GM19468 (cell line): ENCODE data around the gene CALM1.
A peak's percentile ranks its signal among the peaks of the same experiment; 100 is the strongest.
"Not testable (repeated sequence)": the region's sequence is repeated elsewhere in the genome, so short reads cannot be mapped to it uniquely, and the experiment has no call there.

Experiments used
- ATAC-seq: cut with Tn5 transposase; IDR thresholded peaks from one replicate; pipeline ENCODE4 v1.9.1; 2021; ENCODE audit warnings: mild to moderate bottlenecking, moderate library complexity, moderate number of reproducible peaks; ENCODE audit not compliant: unreplicated experiment; ENCODE audit errors: extremely low read depth

The CALM1 gene

DNA sequence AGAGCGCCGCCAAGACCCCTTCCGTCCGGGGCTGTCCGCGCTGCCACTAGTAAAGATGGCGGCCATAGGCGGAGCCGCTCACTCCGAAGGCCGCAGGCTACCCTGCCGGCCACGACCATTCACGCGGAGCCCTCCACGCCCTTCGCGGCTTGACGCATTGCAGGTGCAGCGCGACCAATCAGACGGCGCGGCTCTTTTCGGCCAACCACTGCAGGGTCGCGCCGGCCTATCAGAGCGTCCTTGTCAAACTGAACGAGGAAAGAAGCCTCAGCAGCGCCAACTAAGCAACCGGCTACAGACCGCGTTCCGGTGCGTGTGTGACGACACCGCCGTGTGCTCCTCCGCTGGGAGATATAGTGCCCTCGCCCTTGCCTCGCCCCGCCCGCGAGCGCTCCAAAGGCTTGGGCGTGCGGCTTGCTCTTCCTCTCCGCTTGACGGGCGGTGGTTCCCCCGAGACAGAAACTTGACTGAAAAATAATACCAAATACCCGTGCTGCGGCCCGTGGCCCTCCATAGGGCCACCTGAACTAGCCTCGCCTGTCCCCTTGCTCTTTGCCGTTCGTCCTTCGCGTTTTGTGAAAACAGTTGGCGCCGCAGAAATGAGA lies 13.6 kb upstream of the CALM1 start:
- ATAC-seq: peak; percentile 95

DNA sequence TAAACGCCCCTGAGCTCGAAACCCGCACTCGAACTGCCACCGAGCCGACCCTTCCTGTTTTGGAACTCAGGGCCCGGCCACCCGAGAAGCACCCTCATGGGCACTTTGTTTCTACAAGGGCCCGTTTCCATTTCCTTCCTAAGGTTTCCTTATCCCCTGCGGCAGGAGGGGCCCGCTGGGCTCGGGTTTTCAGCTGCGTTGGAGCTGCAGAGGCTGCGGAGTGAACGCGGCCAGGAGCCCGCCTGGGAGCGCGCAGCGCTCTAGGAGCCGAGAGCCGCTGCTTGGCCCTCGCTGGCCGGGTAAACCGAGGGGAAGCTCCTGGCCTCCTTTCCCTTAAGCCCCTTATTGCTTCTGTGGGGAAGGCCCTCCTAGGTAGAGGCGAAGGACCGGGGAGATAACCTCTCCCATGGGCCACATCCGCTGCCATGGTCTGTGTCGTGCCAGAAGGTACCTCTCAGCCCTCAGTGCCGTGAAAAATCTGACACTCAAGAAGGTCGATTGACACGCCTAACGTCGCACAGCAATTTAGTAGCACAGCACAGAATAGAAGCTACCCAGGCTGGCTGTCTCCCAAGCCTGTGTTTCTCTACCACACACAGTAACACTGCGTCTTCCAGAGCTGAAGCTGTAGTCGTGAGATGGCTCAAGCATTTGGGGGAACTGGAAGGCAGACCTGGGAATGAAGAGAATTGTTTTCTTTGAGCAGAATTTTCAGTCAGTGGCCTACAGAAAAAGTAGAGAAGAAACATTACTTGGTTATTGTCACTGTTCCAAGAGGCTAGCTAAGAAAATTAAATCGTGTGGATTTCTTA lies 12.9 kb upstream of the CALM1 start:
- ATAC-seq: no peak

DNA sequence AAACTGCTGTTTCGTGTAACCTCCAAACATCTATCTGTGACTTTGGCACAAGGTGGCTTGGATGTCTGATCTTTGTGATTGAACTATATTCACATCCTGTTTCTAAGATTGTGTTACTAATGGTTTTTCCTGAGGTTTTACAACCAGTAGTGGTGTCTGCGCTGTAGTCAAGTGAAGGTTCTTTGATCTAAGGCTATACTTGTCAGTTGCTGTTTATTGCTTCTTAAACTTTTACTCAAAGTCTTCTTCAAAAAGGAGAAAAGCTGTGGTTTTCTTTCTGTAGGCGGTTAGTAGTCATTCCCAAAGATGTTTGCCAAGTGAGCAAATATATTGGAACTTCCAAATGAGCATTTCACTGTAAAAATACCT lies 12.3 kb upstream of the CALM1 start:
- ATAC-seq: no peak

DNA sequence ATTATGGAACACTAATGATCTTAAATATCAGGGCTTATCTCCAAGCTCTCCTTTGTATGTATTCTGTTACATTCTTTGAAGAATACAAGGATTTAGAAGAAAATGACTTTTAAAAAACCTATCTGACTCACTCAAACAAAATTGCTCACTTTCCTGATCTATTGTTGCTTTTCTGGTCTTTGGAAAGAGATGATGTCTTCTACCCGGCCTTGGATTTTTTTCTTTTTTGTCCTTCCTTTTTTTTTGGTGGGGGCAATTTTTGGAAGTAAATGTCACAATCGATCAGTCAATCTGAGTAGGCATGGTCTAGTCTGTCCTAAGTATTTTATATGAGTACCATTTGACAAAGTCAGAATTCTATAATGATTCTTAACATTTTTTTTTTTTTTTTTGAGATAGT lies 10.5 kb upstream of the CALM1 start:
- no peak for ATAC-seq

DNA sequence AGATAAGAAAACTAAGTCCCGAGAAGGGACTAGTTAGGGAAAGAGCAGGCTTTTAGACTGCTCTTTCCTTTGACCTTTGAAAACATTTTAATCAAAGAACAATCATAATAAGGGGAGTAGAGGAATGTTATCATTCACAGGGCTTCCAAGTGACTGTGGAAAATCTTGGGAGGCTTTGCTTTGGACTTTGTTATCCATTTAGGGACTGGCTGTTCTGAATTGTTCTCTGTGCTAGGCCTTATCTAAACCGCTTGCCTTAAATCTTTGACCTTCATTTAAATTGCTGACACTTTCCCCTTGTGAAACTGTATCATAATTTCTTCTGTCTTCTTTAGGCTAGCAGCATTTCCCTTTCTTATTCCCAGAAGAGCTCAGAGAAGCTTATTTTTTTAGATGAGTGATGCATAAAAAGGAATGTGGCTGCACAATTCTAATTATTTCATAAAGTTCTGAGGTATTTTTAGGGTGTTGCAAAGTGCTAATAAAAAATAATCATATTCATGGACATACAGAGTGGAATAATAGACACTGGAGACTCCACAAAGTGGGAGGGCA lies 9.5 kb upstream of the CALM1 start:
- no peak for ATAC-seq

DNA sequence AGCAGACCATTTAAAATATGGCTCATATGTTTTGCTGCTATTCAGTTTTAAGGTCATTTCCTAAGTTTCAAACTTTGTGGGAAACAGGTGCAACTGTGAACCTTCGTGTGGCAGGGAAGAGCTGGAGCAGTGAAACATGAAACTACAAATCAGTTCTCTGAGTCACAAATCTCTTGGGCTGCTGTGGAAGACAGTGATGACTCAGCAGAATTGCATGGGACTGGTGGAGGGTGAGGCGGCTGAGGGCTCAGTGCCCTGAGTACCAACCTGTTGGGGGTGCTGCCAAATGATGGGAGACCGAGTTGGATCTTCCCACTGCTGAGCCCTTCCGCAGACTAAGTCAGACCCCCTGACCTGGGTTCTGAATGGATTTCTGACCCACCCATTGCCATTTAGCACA lies 8.4 kb upstream of the CALM1 start:
- ATAC-seq: no peak

DNA sequence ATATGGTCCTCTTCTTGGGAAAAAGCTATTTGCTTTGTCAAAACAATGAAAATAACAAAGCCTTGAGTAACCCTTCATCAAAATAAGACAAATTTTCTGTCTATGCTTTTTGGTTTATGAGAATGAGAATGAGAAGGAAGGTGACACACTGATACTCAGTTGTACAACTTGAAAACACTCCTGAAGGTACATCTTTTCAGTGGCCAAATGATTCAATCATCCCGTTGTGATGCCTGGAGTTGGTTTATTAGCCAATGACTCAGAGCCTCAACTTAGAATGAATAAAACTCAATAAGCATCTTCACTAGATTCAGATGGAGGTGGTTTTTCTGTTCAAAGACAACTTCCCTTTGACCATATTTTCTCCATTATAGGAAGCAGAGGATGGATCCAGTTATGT lies 7.8 kb upstream of the CALM1 start:
- ATAC-seq: no peak

DNA sequence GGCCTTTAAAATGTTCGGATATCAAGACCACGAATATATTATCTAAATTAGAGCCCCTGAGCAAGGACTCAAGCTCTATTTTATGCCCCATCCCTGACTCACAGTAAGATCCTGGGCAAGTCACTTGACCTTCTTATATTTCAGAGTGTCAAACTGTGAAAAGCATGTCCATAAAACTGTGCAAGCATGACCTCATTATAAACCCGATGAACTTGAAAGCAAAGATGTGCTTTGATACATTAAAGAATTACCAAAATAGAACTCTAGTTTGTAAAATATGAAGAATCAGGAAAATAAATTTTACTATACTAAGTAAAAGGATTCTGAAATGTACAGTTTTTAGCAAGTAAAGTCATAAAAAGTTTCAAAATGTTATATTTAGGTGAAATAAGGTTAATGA lies 2.9 kb upstream of the CALM1 start:
- no peak for ATAC-seq

DNA sequence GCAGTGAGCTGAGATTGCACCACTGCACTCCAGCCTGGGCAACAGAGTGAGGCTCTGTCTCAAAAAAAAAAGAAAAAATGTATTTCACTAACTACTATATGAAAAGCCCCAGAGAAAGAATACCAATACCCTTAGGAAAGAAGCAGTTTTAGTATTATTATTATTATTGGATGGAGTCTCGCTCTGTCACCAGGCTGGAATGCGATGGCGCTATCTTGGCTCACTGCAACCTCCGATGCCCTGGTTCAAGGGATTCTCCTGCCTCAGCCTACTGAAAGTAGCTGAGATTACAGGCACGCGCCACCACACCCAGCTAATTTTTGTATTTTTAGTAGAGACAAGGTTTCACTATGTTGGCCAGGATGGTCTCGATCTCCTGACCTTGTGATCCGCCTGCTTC lies 2.0 kb upstream of the CALM1 start:
- not testable (repeated sequence) for ATAC-seq

DNA sequence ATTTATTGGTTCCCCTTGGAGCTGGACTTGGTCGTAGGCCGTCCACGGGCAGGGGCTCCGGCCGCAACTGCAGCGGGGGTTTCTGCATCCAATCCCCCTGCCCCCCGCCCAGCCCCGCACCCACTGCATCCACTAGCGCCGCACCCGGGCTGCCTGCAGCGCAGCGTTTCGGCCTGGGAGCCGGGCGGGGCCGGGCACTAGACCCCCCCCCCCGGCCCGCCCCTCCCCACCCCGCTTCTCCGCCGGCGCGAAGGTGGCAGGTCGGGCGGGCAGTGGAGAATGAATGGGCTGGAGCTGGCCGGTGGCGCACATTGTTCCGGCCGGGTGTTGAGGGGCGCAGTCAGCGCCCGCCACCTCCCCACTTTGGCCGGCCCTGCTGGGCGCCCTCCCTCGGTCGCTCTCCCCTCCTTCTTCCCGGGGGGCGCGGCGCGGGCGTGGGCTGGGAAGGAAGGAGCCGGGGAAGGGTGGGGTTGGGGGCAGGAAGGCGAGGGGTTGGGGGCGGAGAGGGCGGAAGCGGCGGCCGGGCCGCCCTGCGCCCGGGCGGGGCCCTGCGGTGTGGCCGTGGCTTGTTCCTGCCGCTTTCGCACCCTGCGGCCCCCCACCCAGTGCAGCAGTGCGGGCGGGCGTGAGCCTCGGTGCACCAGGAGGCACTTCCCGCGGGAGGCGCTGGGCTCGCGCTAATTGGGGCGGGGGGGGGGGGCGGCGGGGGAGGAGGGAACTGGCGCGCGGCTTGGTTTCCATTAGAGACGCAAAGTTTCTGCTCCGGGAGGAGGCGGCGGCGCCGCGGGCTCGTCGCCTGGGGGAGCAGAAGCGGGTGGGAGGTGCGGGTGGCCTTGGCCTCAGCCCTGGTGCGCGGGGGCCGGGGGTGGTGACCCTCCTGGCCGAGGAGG lies 841 bp downstream of the CALM1 start:
- no peak for ATAC-seq

DNA sequence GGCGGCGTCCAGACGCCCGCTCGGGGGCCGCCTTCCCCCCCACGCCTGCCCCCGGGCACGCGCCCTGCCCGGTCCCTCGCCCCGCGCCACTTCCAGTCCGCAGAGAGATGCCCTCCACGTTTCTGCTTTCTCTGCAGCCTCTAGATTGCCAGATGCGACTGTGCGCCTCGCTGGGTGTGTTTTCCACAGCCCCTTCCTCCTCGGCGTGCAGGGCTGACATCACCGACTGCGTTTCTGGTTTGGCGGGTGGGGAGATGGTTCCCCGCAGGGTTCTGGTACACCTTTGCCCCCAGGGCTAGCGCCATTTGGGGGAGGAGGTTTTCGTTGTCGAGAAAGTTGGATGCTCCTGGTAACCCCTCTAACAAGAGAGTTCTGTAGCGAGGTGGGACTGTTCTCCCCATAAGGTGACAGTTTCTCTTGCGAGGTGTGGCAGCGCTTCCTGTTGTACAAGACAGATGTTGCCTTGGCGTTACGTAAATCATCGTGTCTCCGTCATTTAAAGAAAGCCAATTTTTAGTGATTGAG lies 1.5 kb downstream of the CALM1 start:
- no peak for ATAC-seq

DNA sequence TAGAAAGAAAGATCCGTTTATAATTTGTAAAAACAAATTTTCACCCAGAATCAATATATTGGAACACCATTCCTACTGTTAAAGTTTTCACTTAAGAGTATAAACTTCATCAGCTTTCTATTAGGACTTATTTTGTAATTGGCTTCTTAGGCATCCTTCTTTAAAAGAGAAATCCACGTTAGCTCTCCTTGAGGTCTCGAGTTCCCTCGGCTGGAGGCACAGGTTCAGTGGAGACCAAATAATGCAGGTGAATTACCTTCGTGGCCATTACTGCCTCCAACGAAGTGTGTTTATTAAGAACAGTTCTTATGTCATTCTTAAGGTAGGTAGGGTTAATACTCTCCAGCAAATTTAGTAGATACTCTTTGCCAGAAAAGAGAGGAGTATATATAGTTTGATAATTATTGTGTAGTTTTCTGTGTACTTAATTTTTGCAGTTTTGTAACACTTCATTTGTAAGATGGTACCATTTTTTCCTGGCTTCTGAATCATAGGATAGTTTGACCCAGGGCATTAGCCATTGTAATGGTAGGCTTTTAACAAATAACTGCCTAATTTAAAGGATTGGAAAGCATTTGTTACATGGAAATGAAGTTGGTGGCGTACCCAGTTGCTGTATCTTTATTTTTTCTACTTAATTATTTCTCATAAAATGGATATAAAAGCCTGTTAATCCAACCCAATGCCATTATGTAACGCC lies 2.2 kb downstream of the CALM1 start:
- ATAC-seq: no peak

DNA sequence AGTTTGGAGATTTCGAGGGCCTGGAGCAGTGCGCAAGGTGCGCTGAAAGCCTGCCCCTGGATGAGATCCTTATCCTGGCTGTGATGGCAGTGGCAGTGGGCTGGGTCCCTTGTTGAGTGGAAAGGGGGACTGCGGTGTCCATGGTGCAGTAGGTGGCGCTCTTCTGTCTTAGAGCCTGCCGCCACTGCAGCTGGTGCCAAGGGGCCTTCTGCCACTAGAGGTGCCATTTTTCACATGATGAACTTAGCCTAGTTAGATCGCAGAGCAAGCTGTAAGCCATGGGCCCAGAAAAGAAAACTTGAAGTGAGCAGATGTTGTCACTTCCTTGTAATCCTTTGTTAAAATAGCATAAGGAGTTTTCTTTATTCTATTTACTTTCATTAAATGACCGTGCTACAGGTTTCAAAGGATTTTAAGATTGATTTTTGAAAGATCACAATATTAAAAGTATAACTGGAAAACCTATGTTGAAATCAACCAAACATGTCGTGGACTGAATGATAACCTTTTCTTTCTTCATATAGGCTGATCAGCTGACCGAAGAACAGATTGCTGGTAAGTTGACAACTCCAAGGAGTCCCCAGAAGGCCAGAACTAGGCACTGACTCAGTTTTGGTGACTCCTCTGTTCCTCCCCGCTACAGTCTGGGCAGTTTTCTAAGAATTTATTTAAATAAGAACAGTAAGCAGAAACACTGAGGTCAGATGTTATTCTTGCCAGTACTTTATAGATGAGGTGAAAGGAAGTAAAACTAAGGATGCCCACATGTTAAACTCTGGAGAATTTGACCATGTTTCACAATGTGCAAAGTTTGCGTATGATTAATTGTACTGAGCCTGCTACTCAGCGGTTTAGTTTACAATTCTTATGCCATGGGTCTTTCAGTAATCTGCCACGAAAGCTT lies 3.0 kb downstream of the CALM1 start:
- ATAC-seq: peak; percentile 54

DNA sequence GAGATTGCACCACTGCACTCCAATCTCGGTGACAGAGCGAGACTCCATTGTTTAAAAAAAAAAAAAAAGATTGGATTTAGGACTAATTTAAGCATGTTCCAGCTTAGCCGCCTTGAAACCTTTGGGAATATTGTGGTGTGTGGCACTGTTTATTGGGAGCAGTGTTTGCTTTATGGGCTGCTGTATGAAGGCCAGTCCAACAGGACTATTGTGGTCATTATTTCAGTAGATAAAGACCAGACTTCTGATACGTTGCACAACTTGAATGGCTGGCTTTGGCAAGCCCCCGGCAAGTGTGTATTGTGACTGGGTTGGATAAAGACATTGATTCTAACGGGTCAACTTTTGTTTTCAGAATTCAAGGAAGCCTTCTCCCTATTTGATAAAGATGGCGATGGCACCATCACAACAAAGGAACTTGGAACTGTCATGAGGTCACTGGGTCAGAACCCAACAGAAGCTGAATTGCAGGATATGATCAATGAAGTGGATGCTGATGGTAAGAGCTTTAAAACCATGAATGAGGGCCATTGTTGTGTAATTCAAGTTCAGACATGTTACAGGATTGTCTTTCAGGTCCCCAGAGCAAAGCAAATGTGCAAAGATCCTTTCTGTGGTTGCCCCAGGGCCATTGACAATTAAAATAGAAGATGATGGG lies 4.2 kb downstream of the CALM1 start:
- ATAC-seq: no peak

DNA sequence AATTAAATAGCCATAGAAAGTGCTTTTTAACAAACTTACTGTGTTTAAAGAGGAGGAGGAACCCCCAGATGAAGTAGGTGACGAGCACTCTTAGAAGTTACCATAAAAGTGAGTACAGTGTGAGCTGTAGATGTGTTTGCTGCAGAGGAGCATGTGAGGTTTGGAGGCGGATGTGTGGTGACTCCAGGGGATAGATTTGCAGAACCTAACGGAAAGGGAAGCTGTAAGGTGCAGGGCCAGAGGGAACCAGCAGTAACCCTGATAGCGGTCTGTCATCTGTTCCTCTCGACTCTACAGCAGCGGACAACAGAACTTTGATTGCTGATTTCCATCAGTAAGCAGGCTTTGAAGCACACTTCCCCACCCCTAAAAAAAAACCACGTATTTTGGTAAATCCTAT lies 5.2 kb downstream of the CALM1 start:
- ATAC-seq: no peak

DNA sequence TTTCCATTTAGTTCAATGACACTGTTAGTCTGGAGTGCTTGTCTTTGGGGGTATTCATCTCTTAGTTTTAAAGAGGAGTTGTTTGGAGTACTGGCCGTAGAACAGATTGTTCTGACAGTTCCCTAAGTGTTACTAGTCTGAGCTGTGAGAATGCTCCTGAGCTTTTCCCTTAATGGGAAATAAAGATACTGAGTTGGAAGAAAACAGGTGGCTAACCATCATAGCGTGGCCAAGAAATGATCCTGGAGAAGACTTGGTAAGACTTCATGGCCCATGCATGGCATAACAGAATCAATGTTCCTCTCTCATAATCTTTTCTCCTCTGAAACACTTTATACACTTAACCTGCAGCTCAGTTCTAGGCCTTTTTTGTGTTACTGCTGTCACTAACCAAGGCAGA lies 6.2 kb downstream of the CALM1 start:
- ATAC-seq: no peak

DNA sequence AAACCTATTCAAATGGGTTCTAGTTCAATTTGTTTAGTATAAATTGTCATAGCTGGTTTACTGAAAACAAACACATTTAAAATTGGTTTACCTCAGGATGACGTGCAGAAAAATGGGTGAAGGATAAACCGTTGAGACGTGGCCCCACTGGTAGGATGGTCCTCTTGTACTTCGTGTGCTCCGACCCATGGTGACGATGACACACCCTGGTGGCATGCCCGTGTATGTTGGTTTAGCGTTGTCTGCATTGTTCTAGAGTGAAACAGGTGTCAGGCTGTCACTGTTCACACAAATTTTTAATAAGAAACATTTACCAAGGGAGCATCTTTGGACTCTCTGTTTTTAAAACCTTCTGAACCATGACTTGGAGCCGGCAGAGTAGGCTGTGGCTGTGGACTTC lies 8.3 kb downstream of the CALM1 start:
- ATAC-seq: no peak

DNA sequence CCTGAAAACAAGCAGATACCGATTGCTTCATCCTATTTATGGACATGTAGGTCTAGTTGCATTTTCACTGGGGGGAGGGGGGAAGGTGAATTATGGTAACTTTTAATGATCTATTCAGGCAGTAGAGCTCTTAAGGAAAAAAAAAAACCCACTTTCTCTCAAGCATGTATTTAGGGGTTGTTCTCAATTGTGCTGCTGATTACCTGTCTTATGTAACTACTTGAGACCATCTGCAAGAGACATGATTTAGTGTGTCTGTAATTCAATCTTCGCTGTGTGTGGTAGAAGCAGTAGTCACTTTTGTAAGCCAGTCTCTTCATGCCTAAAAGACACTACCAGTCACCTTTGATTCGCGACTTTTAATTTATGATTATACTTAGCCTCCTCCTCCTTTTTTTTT lies 8.9 kb downstream of the CALM1 start:
- no peak for ATAC-seq

DNA sequence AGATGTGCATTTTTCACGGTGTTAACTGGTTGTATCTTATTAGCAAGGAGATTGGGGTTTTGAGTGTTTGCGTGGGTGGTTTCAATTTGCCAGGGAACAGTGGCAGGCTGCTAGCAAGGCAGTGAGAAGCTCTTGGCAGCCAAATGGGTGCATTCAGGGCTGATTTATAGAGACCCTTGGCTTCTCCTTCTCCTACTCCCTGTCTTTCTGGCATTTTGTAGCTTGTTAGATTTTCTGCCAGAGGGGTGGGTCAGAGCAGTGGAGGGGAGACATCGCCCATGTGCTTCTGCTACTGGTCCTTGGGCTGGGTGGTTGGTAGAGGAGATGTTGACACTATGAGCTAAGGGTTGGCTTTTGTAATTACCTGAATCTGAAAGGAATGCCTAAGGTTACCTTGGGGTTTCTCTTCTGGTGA lies 9.6 kb downstream of the CALM1 start:
- no peak for ATAC-seq
